Activated T-cell treated with anti-CD3 and anti-CD28 coated beads, Interleukin-2, amount 50 U/mL, for 1 hour (primary cell): ENCODE measurements around the gene TRERF1.

Experiments used
- DNase-seq: peaks from one replicate; pipeline ENCODE4 v3.0.0-alpha.2; 2020

TRERF1 gene

GRCh38 chr6:42363926-42364849 is 87.5 kb downstream of the TRERF1 start:
- no peak for DNase-seq

GRCh38 chr6:42361036-42361435 is 90.7 kb downstream of the TRERF1 start:
- no peak for DNase-seq

GRCh38 chr6:42359021-42359420 is 92.7 kb downstream of the TRERF1 start:
- DNase-seq: no peak

- no peak for DNase-seq
Observed at GRCh38 chr6:42355416-42355815, 96.3 kb downstream of the TRERF1 start.

- DNase-seq: no peak
Observed at GRCh38 chr6:42354702-42355101, 97.0 kb downstream of the TRERF1 start.

GRCh38 chr6:42352856-42353564 is 98.7 kb downstream of the TRERF1 start:
- no peak for DNase-seq

GRCh38 chr6:42350911-42351310 is 100.8 kb downstream of the TRERF1 start:
- DNase-seq: no peak

GRCh38 chr6:42349753-42350511 is 101.8 kb downstream of the TRERF1 start:
- DNase-seq: no peak

GRCh38 chr6:42347456-42347855 is 104.3 kb downstream of the TRERF1 start:
- DNase-seq: no peak

GRCh38 chr6:42345696-42346416 is 105.9 kb downstream of the TRERF1 start:
- no peak for DNase-seq

GRCh38 chr6:42344756-42345155 is 107.0 kb downstream of the TRERF1 start:
- DNase-seq: no peak

GRCh38 chr6:42341771-42342553 is 109.8 kb downstream of the TRERF1 start:
- DNase-seq: no peak

GRCh38 chr6:42341221-42341620 is 110.5 kb downstream of the TRERF1 start:
- DNase-seq: no peak

GRCh38 chr6:42340511-42340910 is 111.2 kb downstream of the TRERF1 start:
- DNase-seq: no peak

GRCh38 chr6:42339991-42340401 is 111.7 kb downstream of the TRERF1 start:
- no peak for DNase-seq

GRCh38 chr6:42338744-42339222 is 112.9 kb downstream of the TRERF1 start:
- DNase-seq: no peak

- no peak for DNase-seq
Observed at GRCh38 chr6:42337985-42338743, 113.6 kb downstream of the TRERF1 start.

GRCh38 chr6:42336431-42336830 is 115.3 kb downstream of the TRERF1 start:
- DNase-seq: no peak

- no peak for DNase-seq
Observed at GRCh38 chr6:42335896-42336295, 115.8 kb downstream of the TRERF1 start.

- no peak for DNase-seq
Observed at GRCh38 chr6:42334870-42335269, 116.9 kb downstream of the TRERF1 start.

GRCh38 chr6:42333612-42334011 is 118.1 kb downstream of the TRERF1 start:
- DNase-seq: no peak
